Measurements from ENCODE around the gene AKT2. TPM values are rescaled to one million over a fixed set of nuclear protein-coding genes. Genes with fewer than 3 reads are reported as not detected.

AKT2 gene
- polyA plus RNA-seq, 2 of the 4 experiments (the other 2 are of a cell fraction) = 136 to 159 TPM

GRCh38 chr19:40279761-40280607, 5.2 kb downstream of the AKT2 start:
- Histone ChIP-seq H3K4me3 (no peak overlapping the region), H3K4me2 (no peak overlapping the region), H3K4me1 (peaks cover 10% of the 10 kb centered on the region), H3K27ac (no peak overlapping the region), H3K9me3 (no peaks in the 10 kb centered on the region)
- FAIRE-seq = no peak
- CTCF ChIA-PET = interaction anchor here (0.5 to 10.0 kb wide), 8 partner anchors 13 to 261 kb away, joined by 3 to 86 read pairs (median 4); partner anchors contain the start of gene TTC9B
- no peak for ATAC-seq
- POLR2A ChIA-PET = no interaction called here
- DNase-seq (ENCODE audit: low read depth in 1 of 2, low spot score in 1 of 2) = no peak
- TF ChIP-seq ZFP36 (IDR thresholded peaks at IDR 0.05; ENCODE audit: borderline replicate concordance, partially characterized antibody) (peak; percentile 37), ESRRA (IDR thresholded peaks at IDR 0.05; ENCODE audit: borderline replicate concordance, low read length) (no peak), NR3C1 (IDR thresholded peaks at IDR 0.05) (no peak)
- 87% methylated on average over 17 of the region's 17 CpGs for WGBS (ENCODE audit: missing lambda C conversion rate)

GRCh38 chr19:40279120-40279551, 6.0 kb downstream of the AKT2 start:
- H3K9me3 ChIP-seq = no peaks in the 10 kb centered on the region
- peaks cover 10% of the 10 kb centered on the region for H3K4me1 ChIP-seq
- H3K27ac ChIP-seq = no peak overlapping the region
- TF ChIP-seq ELK1 (IDR thresholded peaks at IDR 0.05; ENCODE audit: low read depth, low read length) = no peak
- TF ChIP-seq E2F6 (IDR thresholded peaks at IDR 0.05; ENCODE audit: borderline replicate concordance, low read depth) = no peak
- no peak for TF ChIP-seq HES2 (IDR thresholded peaks at IDR 0.05)
- TF ChIP-seq EHF (CRISPR knock-in tag; IDR thresholded peaks at IDR 0.05) = no peak
- TF ChIP-seq FOXS1 (CRISPR knock-in tag; IDR thresholded peaks at IDR 0.05) = no peak
- no peak for TF ChIP-seq POLR2A (IDR thresholded peaks at IDR 0.05; ENCODE audit: low read length)
- no peak for TF ChIP-seq ZFP36 (IDR thresholded peaks at IDR 0.05; ENCODE audit: borderline replicate concordance, partially characterized antibody)
- no peak for TF ChIP-seq MAZ (IDR thresholded peaks at IDR 0.05; ENCODE audit: borderline replicate concordance, low read depth, low read length)
- TF ChIP-seq BHLHE40 (IDR thresholded peaks at IDR 0.05; ENCODE audit: low read depth, low read length) = no peak
- no peak for TF ChIP-seq MYC (IDR thresholded peaks at IDR 0.05; ENCODE audit: borderline replicate concordance, low read length)
- TF ChIP-seq KDM1A (IDR thresholded peaks at IDR 0.05; ENCODE audit: low read depth) = no peak
- no peak for TF ChIP-seq SMC3 (IDR thresholded peaks at IDR 0.05)
- no peak for TF ChIP-seq ZNF302 (CRISPR knock-in tag; IDR thresholded peaks at IDR 0.05)
- no peak for TF ChIP-seq CHD4 (IDR thresholded peaks at IDR 0.05; ENCODE audit: borderline replicate concordance)
- no peak for TF ChIP-seq EP300 (IDR thresholded peaks at IDR 0.05)
- TF ChIP-seq HEYL (CRISPR knock-in tag; IDR thresholded peaks at IDR 0.05) = no peak
- no peak for TF ChIP-seq ATOH8 (CRISPR knock-in tag; IDR thresholded peaks at IDR 0.05; ENCODE audit: low read depth)
- TF ChIP-seq RCOR1 (IDR thresholded peaks at IDR 0.05; ENCODE audit: low read depth, low read length) = no peak
- TF ChIP-seq PHF8 (IDR thresholded peaks at IDR 0.05; ENCODE audit: borderline replicate concordance, low read depth) = no peak
- CTCF ChIA-PET = interaction anchor here (0.7 to 10.0 kb wide), 10 partner anchors 13 to 922 kb away, joined by 3 to 86 read pairs (median 4); partner anchors contain the start of gene TTC9B
- FAIRE-seq = no peak
- POLR2A ChIA-PET = no interaction called here
- no peak overlapping the region for H3K4me2 ChIP-seq
- no peak for ATAC-seq
- 95% methylated on average over 14 of the region's 15 CpGs for WGBS (ENCODE audit: missing lambda C conversion rate)
- no peak for DNase-seq (ENCODE audit: low read depth in 1 of 2, low spot score in 1 of 2)
- H3K4me3 ChIP-seq = no peak overlapping the region
